Head of caudate nucleus (tissue), 42 donors: ENCODE data around the gene PRPF6.

Source experiments
- DNase-seq, 42 donors: peaks; one replicate each; pipeline versions ENCODE4 v3.0.0 to v3.0.0-alpha.2; 2020 to 2021; ENCODE audit warnings: mixed read lengths in 7 of 42
- intact Hi-C: fragments of 100-400 bp; cut with DNase I; formaldehyde crosslinking; loops from one replicate; pipeline ENCODE4 v1.15.0; 2022

PRPF6 gene

DNA sequence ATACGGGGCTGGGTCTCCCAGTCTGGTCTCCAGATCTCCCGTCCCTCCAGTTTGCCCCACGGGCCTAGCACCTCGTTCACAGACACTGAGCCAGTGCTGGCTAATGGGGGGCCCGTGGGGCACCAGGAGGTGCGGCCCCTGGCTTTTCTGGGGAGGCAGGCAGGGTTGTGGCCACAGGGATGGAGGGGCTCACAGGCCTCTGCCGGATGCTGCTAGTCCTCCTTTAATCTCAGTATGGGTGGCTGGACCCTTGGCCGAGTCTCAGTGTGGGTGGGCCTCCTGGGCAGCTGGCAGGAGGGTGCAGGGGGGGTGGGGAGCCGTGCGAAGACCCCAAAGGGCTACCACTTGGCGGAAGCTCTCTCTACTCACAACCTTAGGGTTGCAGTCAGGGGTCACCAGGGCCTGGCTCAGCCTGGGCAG, 70.1 kb downstream of the PRPF6 start:
- intact Hi-C loops = no loop called here
- no peak for DNase-seq

- no peak for DNase-seq
- intact Hi-C loops = no loop called here
Measured at GRCh38 chr20:64051561-64052325, 70.8 kb downstream of the PRPF6 start.

DNA sequence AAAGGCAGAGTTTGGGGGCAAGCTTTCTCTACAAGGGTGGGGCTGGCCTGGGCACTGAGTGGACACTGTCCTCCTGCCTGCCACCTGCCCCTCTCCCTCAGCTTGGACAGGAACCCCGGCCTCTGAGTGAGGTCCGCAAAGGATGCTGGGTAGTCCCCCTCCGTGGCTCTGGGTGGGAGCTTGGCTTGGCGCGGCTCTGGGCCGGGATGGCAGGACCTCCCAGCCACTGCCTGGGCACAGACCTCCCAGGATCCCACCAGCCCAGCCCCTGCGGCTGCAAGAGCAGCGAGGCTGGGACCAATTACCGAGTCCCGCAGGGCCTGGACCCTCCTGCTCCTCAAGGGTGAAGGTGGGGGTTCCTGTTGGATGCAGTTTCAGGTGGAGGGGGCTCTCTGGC, 71.4 kb downstream of the PRPF6 start:
- intact Hi-C loops = no loop called here
- no peak for DNase-seq

DNA sequence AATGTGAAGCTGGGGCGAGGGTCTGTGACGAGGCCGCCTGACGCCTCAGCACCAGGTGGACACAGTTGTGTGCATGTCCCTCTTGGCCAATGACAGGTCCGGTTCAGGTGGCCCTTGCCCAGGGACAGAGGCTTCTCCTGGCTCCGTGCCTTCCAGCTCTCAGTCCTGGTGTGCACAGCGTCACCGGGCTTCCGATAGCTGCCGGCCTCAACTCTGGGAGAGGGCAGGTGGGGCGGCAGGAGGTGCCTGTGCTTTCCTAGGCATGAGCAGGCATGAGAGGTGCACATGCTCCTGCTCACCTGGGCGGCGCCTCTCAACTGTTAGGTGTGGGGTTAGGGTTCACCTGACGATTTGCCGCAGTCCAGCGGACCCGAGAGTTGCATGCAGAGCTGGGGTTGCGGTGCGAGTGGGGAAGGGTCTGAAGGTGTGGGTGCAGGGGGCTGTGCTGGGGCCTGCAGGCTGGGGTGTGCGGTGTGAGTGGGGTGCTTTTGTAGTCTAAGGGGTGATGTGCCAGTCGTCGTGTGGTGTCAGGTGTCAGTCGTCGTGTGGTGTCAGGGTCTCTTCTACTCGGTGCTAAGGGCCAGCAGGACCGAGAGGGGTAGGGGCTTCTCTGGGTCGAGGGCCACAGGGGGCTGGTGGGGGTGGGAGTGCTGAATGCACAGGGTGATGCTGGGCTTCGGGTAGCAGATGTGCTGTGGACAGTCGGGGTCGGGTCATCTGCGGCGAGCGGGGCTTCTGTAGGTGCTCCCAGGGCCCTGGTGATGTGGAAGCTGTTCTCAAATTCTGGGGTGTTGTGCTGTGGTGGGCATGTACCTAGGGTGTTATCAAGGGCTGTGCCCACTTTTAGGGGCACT, 72.3 kb downstream of the PRPF6 start:
- no peak for DNase-seq
- intact Hi-C loops = no loop called here

- DNase-seq = no peak
- intact Hi-C loops = no loop called here
Measured at GRCh38 chr20:64053841-64054661, 73.1 kb downstream of the PRPF6 start.

GRCh38 chr20:64055396-64055892, 74.5 kb downstream of the PRPF6 start:
- no peak for DNase-seq
- intact Hi-C loops = no loop called here

- DNase-seq = no peak
- intact Hi-C loops = no loop called here
Measured at GRCh38 chr20:64055893-64056638, 75.1 kb downstream of the PRPF6 start.

- intact Hi-C loops = no loop called here
- DNase-seq = no peak
Measured at GRCh38 chr20:64056639-64056888, 75.6 kb downstream of the PRPF6 start.

DNA sequence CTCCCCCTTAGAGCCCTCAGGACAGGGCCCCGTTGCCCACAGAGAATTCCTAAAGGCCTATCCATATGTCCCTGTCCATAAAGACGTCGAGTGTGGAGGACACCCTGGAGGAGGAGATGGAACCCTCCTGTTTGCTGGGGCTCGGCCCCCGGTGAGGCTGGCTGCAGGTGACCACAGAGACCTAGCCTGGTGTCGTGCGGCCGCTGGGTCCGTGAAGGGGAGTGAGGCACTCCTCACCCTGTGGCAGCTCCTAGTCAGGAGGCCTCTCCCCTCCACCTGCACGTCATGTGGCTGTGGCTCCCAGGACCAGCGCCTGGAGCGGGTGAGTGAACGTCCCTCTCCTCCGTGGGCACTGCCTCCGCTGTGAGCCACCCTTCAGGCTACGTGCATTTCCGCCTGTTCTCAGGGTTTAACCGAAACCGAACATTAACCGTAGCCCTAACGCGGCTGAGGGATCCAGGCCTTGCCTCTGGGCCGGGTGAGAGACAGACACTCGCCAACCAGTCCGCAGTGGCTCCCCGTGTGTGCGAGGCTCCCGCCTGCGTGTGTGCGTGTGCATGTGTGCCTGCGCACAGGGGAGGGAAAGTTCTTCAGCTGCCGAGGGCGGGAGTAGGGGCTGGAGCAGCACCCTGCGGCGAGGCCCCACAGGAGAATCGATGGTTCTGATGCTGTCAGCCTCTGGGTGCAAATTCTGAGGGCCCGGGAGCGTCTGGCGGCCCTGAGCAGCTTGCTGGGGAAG, 76.1 kb downstream of the PRPF6 start:
- DNase-seq = peak in 1 of 42 donors; percentile 32
- intact Hi-C loops = no loop called here

DNA sequence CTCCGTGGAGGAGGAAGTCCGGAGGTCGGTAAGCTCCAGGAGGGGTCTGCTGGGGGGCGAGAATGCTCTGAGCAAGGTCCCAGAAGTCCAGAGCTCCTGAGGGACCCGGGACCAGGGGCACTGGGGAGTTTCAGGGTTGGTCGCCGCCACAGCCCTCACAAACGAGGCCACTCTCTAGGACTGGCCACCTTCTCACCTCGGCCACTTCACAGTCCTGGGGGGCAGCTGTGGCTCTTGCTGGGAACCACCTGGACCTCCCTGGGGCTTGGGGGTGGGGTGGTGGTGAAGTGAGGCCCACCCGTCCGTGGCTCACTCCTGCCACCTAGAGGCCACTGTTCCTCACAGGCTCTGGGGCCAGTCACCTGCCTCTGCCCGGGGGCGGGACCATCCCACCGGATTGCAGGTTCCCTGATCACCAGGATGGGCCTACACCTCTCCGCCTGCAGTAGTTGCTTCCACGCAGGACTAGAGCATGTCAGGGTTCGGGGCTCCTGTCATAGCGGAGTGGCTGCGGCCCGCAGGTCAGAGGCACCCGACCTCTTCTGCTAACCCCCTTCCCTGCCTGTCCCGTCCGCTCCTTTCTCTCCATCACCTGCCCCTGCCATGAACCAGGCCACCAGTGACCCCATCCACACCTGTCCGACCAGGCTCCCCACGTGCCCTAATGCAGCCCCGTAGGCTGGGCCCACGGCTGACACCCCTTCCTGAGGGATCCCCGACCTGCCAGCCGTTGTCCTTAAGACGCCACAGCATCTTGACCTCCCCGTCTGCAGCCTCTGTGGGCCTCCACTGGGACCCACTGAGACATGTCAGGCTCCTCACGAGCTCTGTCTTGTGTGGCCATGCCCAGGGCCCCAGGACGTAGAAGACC, 76.9 kb downstream of the PRPF6 start:
- DNase-seq = peak; percentile 44 to 88 (median 78)
- intact Hi-C loops = no loop called here

- intact Hi-C loops = no loop called here
- peak in 22 of 42 donors; percentile 32 to 81 (median 55) for DNase-seq
Measured at GRCh38 chr20:64058536-64058935, 77.6 kb downstream of the PRPF6 start.

- intact Hi-C loops = loop anchor here (5.0 kb wide), 1 partner anchor 105 kb away; the partner anchor contains the start of gene UCKL1
- peak in 5 of 42 donors; percentile 32 to 50 (median 37) for DNase-seq
Measured at GRCh38 chr20:64062276-64062595, 81.3 kb downstream of the PRPF6 start.

GRCh38 chr20:64062596-64063388, 81.9 kb downstream of the PRPF6 start, which contains the start of gene TCEA2:
Gene TCEA2, plus strand, starts transcription at chr20:64063198. Its CDS starts 115 bp downstream, at chr20:64063313.
- peak; percentile 96 to 100 (median 99) for DNase-seq
- intact Hi-C loops = loop anchor here (5.0 kb wide), 1 partner anchor 105 kb away; the partner anchor contains the start of gene UCKL1

GRCh38 chr20:64063389-64064144, 82.6 kb downstream of the PRPF6 start:
- intact Hi-C loops = loop anchor here (5.0 kb wide), 1 partner anchor 106 kb away; the partner anchor contains the start of gene UCKL1
- DNase-seq = peak in 34 of 42 donors; percentile 31 to 80 (median 58)

DNA sequence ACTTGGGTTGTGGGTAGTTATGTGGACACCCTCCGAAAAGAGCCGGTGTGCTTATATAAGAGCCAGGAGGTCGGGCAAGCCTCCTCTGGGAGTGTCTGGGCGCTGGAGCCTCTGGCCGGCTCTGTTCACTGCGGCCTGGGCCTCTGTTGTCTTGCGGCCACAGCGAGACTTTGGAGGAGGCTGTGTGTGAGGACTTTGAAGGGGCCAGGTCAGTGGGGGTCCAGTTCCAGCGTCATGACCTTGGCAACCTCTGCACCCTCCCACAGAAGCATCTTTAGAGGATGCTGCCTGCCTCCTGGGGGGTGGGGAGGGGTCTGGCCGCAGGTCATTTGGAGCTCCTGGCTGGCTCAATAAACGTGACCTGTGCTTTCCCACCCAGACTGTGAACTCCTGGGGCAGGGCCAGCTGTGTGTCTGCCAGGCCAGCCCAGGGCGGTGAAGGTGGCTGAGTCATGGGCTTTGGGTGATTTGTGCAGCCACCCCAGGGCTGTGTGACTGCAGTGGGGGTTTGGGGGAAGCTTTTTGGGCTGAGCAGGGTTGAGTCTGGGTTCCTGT, 83.3 kb downstream of the PRPF6 start:
- DNase-seq = no peak
- intact Hi-C loops = loop anchor here (5.0 kb wide), 1 partner anchor 107 kb away; the partner anchor contains the start of gene UCKL1
